ENCODE data around the gene PNLIPRP1. TPM values are rescaled to one million over a fixed set of nuclear protein-coding genes. Genes with fewer than 3 reads are reported as not detected.

Gene PNLIPRP1
- not detected for polyA plus RNA-seq (2013, experiment 1 of 4)
- not detected for polyA plus RNA-seq (2013, experiment 2 of 4)
- polyA plus RNA-seq (2013, experiment 3 of 4) = not detected
- not detected for polyA plus RNA-seq (2013, experiment 4 of 4)

GRCh38 chr10:116590590-116591444, at the start of gene PNLIPRP1:
TSS of gene PNLIPRP1 (plus strand) at chr10:116590959. CDS start at chr10:116591130, 171 bp downstream.
- Histone ChIP-seq H3K9me3 (ENCODE audit: control insufficient read depth, low read length) (no peaks in the 10 kb centered on the region), H3K27me3 (ENCODE audit: control insufficient read depth, insufficient read depth, low read length, poor library complexity, severe bottlenecking) (no peaks in the 10 kb centered on the region), H3K27ac (ENCODE audit: insufficient read depth, low read depth, low read length, poor library complexity, severe bottlenecking) (no peak within 1 kb of the TSS), H3K4me1 (ENCODE audit: control insufficient read depth, insufficient read depth, low read length) (no peaks in the 10 kb centered on the region), H3K36me3 (ENCODE audit: control insufficient read depth, insufficient read depth, low read length) (no peaks in the 10 kb centered on the region), H3K4me3 (ENCODE audit: insufficient read depth, low read depth, low read length) (no peak within 1 kb of the TSS)
- 92 to 94% methylated on average over 9 of the region's 9 CpGs for WGBS, 2 experiments

GRCh38 chr10:116542007-116542677, 48.6 kb upstream of the PNLIPRP1 start:
- H3K9me3 ChIP-seq (ENCODE audit: control insufficient read depth, low read length) = no peaks in the 10 kb centered on the region
- H3K4me3 ChIP-seq (ENCODE audit: insufficient read depth, low read depth, low read length) = no peak overlapping the region
- H3K4me1 ChIP-seq (ENCODE audit: control insufficient read depth, insufficient read depth, low read length) = no peaks in the 10 kb centered on the region
- H3K27me3 ChIP-seq (ENCODE audit: control insufficient read depth, insufficient read depth, low read length, poor library complexity, severe bottlenecking) = no peaks in the 10 kb centered on the region
- no peak overlapping the region for H3K27ac ChIP-seq (ENCODE audit: insufficient read depth, low read depth, low read length, poor library complexity, severe bottlenecking)
- H3K36me3 ChIP-seq (ENCODE audit: control insufficient read depth, insufficient read depth, low read length) = no peaks in the 10 kb centered on the region

GRCh38 chr10:116545122-116545521, 45.6 kb upstream of the PNLIPRP1 start:
- 83 to 100% methylated on average over 1 of the region's 1 CpG for WGBS, 2 experiments
- H3K4me1 ChIP-seq (ENCODE audit: control insufficient read depth, insufficient read depth, low read length) = no peaks in the 10 kb centered on the region
- no peaks in the 10 kb centered on the region for H3K9me3 ChIP-seq (ENCODE audit: control insufficient read depth, low read length)
- no peak overlapping the region for H3K4me3 ChIP-seq (ENCODE audit: insufficient read depth, low read depth, low read length)
- H3K27ac ChIP-seq (ENCODE audit: insufficient read depth, low read depth, low read length, poor library complexity, severe bottlenecking) = no peak overlapping the region
- H3K27me3 ChIP-seq (ENCODE audit: control insufficient read depth, insufficient read depth, low read length, poor library complexity, severe bottlenecking) = no peaks in the 10 kb centered on the region
- no peaks in the 10 kb centered on the region for H3K36me3 ChIP-seq (ENCODE audit: control insufficient read depth, insufficient read depth, low read length)

GRCh38 chr10:116545756-116546155, 45.0 kb upstream of the PNLIPRP1 start, which contains the start of gene PNLIP:
TSS of gene PNLIP (plus strand) at chr10:116545931. CDS start at chr10:116546093, 162 bp downstream.
- no peaks in the 10 kb centered on the region for H3K27me3 ChIP-seq (ENCODE audit: control insufficient read depth, insufficient read depth, low read length, poor library complexity, severe bottlenecking)
- H3K4me3 ChIP-seq (ENCODE audit: insufficient read depth, low read depth, low read length) = no peak within 1 kb of the TSS
- no peaks in the 10 kb centered on the region for H3K9me3 ChIP-seq (ENCODE audit: control insufficient read depth, low read length)
- H3K27ac ChIP-seq (ENCODE audit: insufficient read depth, low read depth, low read length, poor library complexity, severe bottlenecking) = no peak within 1 kb of the TSS
- H3K4me1 ChIP-seq (ENCODE audit: control insufficient read depth, insufficient read depth, low read length) = no peaks in the 10 kb centered on the region
- WGBS, 2 experiments = 92 to 93% methylated on average over 8 of the region's 8 CpGs
- H3K36me3 ChIP-seq (ENCODE audit: control insufficient read depth, insufficient read depth, low read length) = no peaks in the 10 kb centered on the region

- H3K4me3 ChIP-seq (ENCODE audit: insufficient read depth, low read depth, low read length) = no peak overlapping the region
- no peaks in the 10 kb centered on the region for H3K4me1 ChIP-seq (ENCODE audit: control insufficient read depth, insufficient read depth, low read length)
- no peaks in the 10 kb centered on the region for H3K36me3 ChIP-seq (ENCODE audit: control insufficient read depth, insufficient read depth, low read length)
- no peak overlapping the region for H3K27ac ChIP-seq (ENCODE audit: insufficient read depth, low read depth, low read length, poor library complexity, severe bottlenecking)
- 93 to 97% methylated on average over 5 of the region's 5 CpGs for WGBS, 2 experiments
- H3K27me3 ChIP-seq (ENCODE audit: control insufficient read depth, insufficient read depth, low read length, poor library complexity, severe bottlenecking) = no peaks in the 10 kb centered on the region
- H3K9me3 ChIP-seq (ENCODE audit: control insufficient read depth, low read length) = no peaks in the 10 kb centered on the region
These were observed 42.5 kb upstream of the PNLIPRP1 start for GRCh38 chr10:116548301-116548700.

GRCh38 chr10:116553378-116553980, 37.3 kb upstream of the PNLIPRP1 start:
- H3K4me3 ChIP-seq (ENCODE audit: insufficient read depth, low read depth, low read length) = no peak overlapping the region
- H3K9me3 ChIP-seq (ENCODE audit: control insufficient read depth, low read length) = no peaks in the 10 kb centered on the region
- H3K36me3 ChIP-seq (ENCODE audit: control insufficient read depth, insufficient read depth, low read length) = no peaks in the 10 kb centered on the region
- no peaks in the 10 kb centered on the region for H3K4me1 ChIP-seq (ENCODE audit: control insufficient read depth, insufficient read depth, low read length)
- H3K27me3 ChIP-seq (ENCODE audit: control insufficient read depth, insufficient read depth, low read length, poor library complexity, severe bottlenecking) = no peaks in the 10 kb centered on the region
- H3K27ac ChIP-seq (ENCODE audit: insufficient read depth, low read depth, low read length, poor library complexity, severe bottlenecking) = no peak overlapping the region
- 93 to 95% methylated on average over 12 to 13 of the region's 13 CpGs for WGBS, 2 experiments

- Histone ChIP-seq H3K36me3 (ENCODE audit: control insufficient read depth, insufficient read depth, low read length) (no peaks in the 10 kb centered on the region), H3K9me3 (ENCODE audit: control insufficient read depth, low read length) (no peaks in the 10 kb centered on the region), H3K4me3 (ENCODE audit: insufficient read depth, low read depth, low read length) (no peak overlapping the region), H3K27ac (ENCODE audit: insufficient read depth, low read depth, low read length, poor library complexity, severe bottlenecking) (no peak overlapping the region), H3K27me3 (ENCODE audit: control insufficient read depth, insufficient read depth, low read length, poor library complexity, severe bottlenecking) (no peaks in the 10 kb centered on the region), H3K4me1 (ENCODE audit: control insufficient read depth, insufficient read depth, low read length) (no peaks in the 10 kb centered on the region)
- 84 to 86% methylated on average over 5 of the region's 5 CpGs for WGBS, 2 experiments
These were observed 36.1 kb upstream of the PNLIPRP1 start for GRCh38 chr10:116554628-116555027.

- Histone ChIP-seq H3K4me3 (ENCODE audit: insufficient read depth, low read depth, low read length) (no peak overlapping the region), H3K9me3 (ENCODE audit: control insufficient read depth, low read length) (no peaks in the 10 kb centered on the region), H3K27ac (ENCODE audit: insufficient read depth, low read depth, low read length, poor library complexity, severe bottlenecking) (no peak overlapping the region), H3K36me3 (ENCODE audit: control insufficient read depth, insufficient read depth, low read length) (no peaks in the 10 kb centered on the region), H3K27me3 (ENCODE audit: control insufficient read depth, insufficient read depth, low read length, poor library complexity, severe bottlenecking) (no peaks in the 10 kb centered on the region), H3K4me1 (ENCODE audit: control insufficient read depth, insufficient read depth, low read length) (no peaks in the 10 kb centered on the region)
- WGBS, 2 experiments = 85 to 88% methylated on average over 5 of the region's 6 CpGs
These were observed 34.9 kb upstream of the PNLIPRP1 start for GRCh38 chr10:116555880-116556279.

GRCh38 chr10:116557305-116557880, 33.4 kb upstream of the PNLIPRP1 start:
- Histone ChIP-seq H3K27ac (ENCODE audit: insufficient read depth, low read depth, low read length, poor library complexity, severe bottlenecking) (no peak overlapping the region), H3K4me1 (ENCODE audit: control insufficient read depth, insufficient read depth, low read length) (no peaks in the 10 kb centered on the region), H3K9me3 (ENCODE audit: control insufficient read depth, low read length) (no peaks in the 10 kb centered on the region), H3K27me3 (ENCODE audit: control insufficient read depth, insufficient read depth, low read length, poor library complexity, severe bottlenecking) (no peaks in the 10 kb centered on the region), H3K4me3 (ENCODE audit: insufficient read depth, low read depth, low read length) (no peak overlapping the region), H3K36me3 (ENCODE audit: control insufficient read depth, insufficient read depth, low read length) (no peaks in the 10 kb centered on the region)
- 89 to 91% methylated on average over 5 of the region's 5 CpGs for WGBS, 2 experiments

Measured in ectodermal cell (in vitro differentiated cells).